Fibroblast of skin of abdomen (primary cell): ENCODE results near the gene RARG.
"Not testable (repeated sequence)": the region's sequence is repeated elsewhere in the genome, so short reads cannot be mapped to it uniquely, and the experiment has no call there.

ENCODE experiments used
- DNase-seq: peaks from one replicate; pipeline ENCODE4 v3.0.0-alpha.2; 2013

RARG gene

GRCh38 chr12:53208435-53208834, 23.6 kb downstream of the RARG start:
- no peak for DNase-seq

- DNase-seq = no peak
These were observed 25.0 kb downstream of the RARG start, which contains the start of gene ITGB7 for GRCh38 chr12:53207042-53207441. TSS of gene ITGB7 (minus strand) at chr12:53207251. CDS start at chr12:53200443, 6,808 bp downstream.

- peak; percentile 86 for DNase-seq
These were observed 26.1 kb downstream of the RARG start for GRCh38 chr12:53205747-53206419.

GRCh38 chr12:53204351-53204750, 27.7 kb downstream of the RARG start:
- no peak for DNase-seq

- DNase-seq = not testable (repeated sequence)
These were observed 29.7 kb downstream of the RARG start for GRCh38 chr12:53202316-53202715.

GRCh38 chr12:53201639-53202038, 30.4 kb downstream of the RARG start:
- no peak for DNase-seq

- DNase-seq = no peak
These were observed 30.9 kb downstream of the RARG start for GRCh38 chr12:53201177-53201541.

GRCh38 chr12:53200458-53201176, 31.4 kb downstream of the RARG start:
- no peak for DNase-seq

- no peak for DNase-seq
These were observed 31.9 kb downstream of the RARG start for GRCh38 chr12:53200107-53200457.

GRCh38 chr12:53199700-53200099, 32.3 kb downstream of the RARG start:
- DNase-seq = no peak

GRCh38 chr12:53198486-53199110, 33.4 kb downstream of the RARG start:
- DNase-seq = no peak

- no peak for DNase-seq
These were observed 34.9 kb downstream of the RARG start for GRCh38 chr12:53197011-53197640.

- no peak for DNase-seq
These were observed 35.5 kb downstream of the RARG start for GRCh38 chr12:53196486-53196885.

- DNase-seq = no peak
These were observed 36.2 kb downstream of the RARG start for GRCh38 chr12:53195516-53196420.

- no peak for DNase-seq
These were observed 37.0 kb downstream of the RARG start for GRCh38 chr12:53194973-53195372.

- DNase-seq = no peak
These were observed 37.9 kb downstream of the RARG start for GRCh38 chr12:53193985-53194716.

- DNase-seq = no peak
These were observed 39.0 kb downstream of the RARG start for GRCh38 chr12:53193040-53193439.

GRCh38 chr12:53192531-53193021, 39.4 kb downstream of the RARG start:
- no peak for DNase-seq

- DNase-seq = no peak
These were observed 40.0 kb downstream of the RARG start for GRCh38 chr12:53191885-53192530.

GRCh38 chr12:53191096-53191884, 40.7 kb downstream of the RARG start:
- no peak for DNase-seq
